Heart left ventricle (tissue), 16 donors: Measurements from ENCODE around the gene CSAG2. TPM values are rescaled to one million over a fixed set of nuclear protein-coding genes. Genes with fewer than 3 reads are reported as not detected.
"Not testable (repeated sequence)": the region's sequence is repeated elsewhere in the genome, so short reads cannot be mapped to it uniquely, and the experiment has no call there.

Experiments used
- ATAC-seq, 4 donors: fragments of 200-7000 bp; cut with Tn5 transposase; one replicate each; pipeline ENCODE4 v1.9.1; 2020 to 2022; ENCODE audit warnings: moderate library complexity in 4 of 4, mild to moderate bottlenecking in 3 of 4, moderate number of reproducible peaks in 1 of 4
- DNase-seq, 5 donors: peaks; one replicate each; pipeline ENCODE4 v3.0.0-alpha.2; 2020
- H3K27ac ChIP-seq, 12 donors: fragments of 200-600 bp; sonication (generic) in 4 of 12; one replicate each; pipeline versions ENCODE4 v1.5.0 to v1.8.0; 2016 to 2022; ENCODE audit warnings: mild to moderate bottlenecking in 2 of 12
- H3K27me3 ChIP-seq, 9 donors: fragments of 200-600 bp; sonication (generic) in 2 of 9; one replicate each; pipeline versions ENCODE4 v1.5.1 to v1.8.0; 2016 to 2022; ENCODE audit warnings: mild to moderate bottlenecking in 3 of 9
- H3K36me3 ChIP-seq, 9 donors: fragments of 200-600 bp; sonication (generic) in 2 of 9; one replicate each; pipeline versions ENCODE4 v1.5.0 to v1.8.0; 2018 to 2022; ENCODE audit warnings: mild to moderate bottlenecking in 2 of 9
- H3K4me1 ChIP-seq, 12 donors: fragments of 200-600 bp; sonication (generic) in 4 of 12; one replicate each; pipeline versions ENCODE4 v1.5.0 to v1.8.0; 2016 to 2022; ENCODE audit warnings: mild to moderate bottlenecking in 3 of 12
- H3K4me3 ChIP-seq, 12 donors: fragments of 200-600 bp; sonication (generic) in 4 of 12; one replicate each; pipeline versions ENCODE4 v1.5.0 to v1.8.0; 2017 to 2022; ENCODE audit warnings: mild to moderate bottlenecking in 9 of 12, moderate library complexity in 4 of 12
- H3K9me3 ChIP-seq, 12 donors: fragments of 200-600 bp; sonication (generic) in 4 of 12; one replicate each; pipeline versions ENCODE4 v1.5.0 to v1.8.0; 2016 to 2022; ENCODE audit warnings: mild to moderate bottlenecking in 1 of 12
- POLR2A ChIP-seq, 2 donors: fragments of 450-650 bp; IDR thresholded peaks; one replicate each; pipeline ENCODE4 v1.6.1; 2017; ENCODE audit warnings: antibody characterized with exemption in 2 of 2, mild to moderate bottlenecking in 2 of 2, moderate library complexity in 2 of 2
- WGBS, 4 donors: extraction: QIAGEN DNeasy Blood & Tissue Kit in 2 of 4; methylation state at CpG; one replicate each; pipeline versions ENCODE4 v1.1.5 to v1.1.7; 2013 to 2018; 5-methylcytosine and 5-hydroxymethylcytosine counted together
- intact Hi-C, 10 donors: fragments of 100-400 bp; cut with DNase I; formaldehyde crosslinking; loops; one replicate each; pipeline versions ENCODE4 v1.11.1 to v1.14.2; 2022
- polyA plus RNA-seq, 2 donors: library from polyadenylated mRNA; stranded (reverse); fragments of 200-250 nt; gene quantifications; one replicate each; pipeline ENCODE4 v1.2.3, GENCODE V29; 2013
- total RNA-seq, 9 donors: library from RNA; depleted of rRNA in 2 of 9; stranded (reverse); fragments of >200 nt in 2 of 9; fragmentation: NEBNext Ultra II Directional in 3 of 9; extraction: Animal tissue kit (Norgen Biotek cat#: 25700) in 3 of 9; gene quantifications; one replicate each; pipeline versions ENCODE4 v1.1.0 to v1.2.4, GENCODE V29; 2016 to 2023
- TF ChIP-seq, protein P1 (sequence below), 12 donors: fragments of 200-600 bp; sonication (generic) in 4 of 12; IDR thresholded peaks; one replicate each; pipeline versions ENCODE4 v1.5.0 to v1.8.0; 2018 to 2022; ENCODE audit warnings: antibody characterized with exemption in 12 of 12, mild to moderate bottlenecking in 5 of 12
- donor health status: ischemic (EF 13 %, LVEDD 7.1; RV severe dilation, severe dysfunction).
- donor health status: healthy with polysubstance abuse.
- donor health status: DM: no; HTN: yes; CAD: no.
- donor health status: DM: no; HTN: no; CAD: no.
- donor health status: ischemic (EF 25% LVEDD 6.9; RV normal size, moderate dysfunction).
- donor health status: ischemic (EF 25% LVEDD 5.7; RV mildly dilated, moderate dysfunction).
- donor health status: healthy.
- donor health status: DM: yes; HTN: yes; CAD: no.
- donor health status: ischemic (EF 35%, LVEDD 5.7; RV mildly dilated, moderate dysfunction).
- donor health status: nonischemic (EF 11% LVEDD 7.7; RV severe dilation, severe dysfunction).
- donor health status: DM: yes; HTN: yes; CAD: no.
- donor health status: PGD.
- donor health status: ischemic (EF 29% LVEDD 5.4; RV normal size, mild dysfunction).
- donor health status: nonischemic (EF 23%, LVEDD 6.1; RV moderate dilation, normal function).

The CSAG2 gene
- total and polyA plus RNA-seq, 11 donors = not detected

- H3K27me3 ChIP-seq, H3K36me3 ChIP-seq, H3K27ac ChIP-seq, H3K9me3 ChIP-seq, ATAC-seq, intact Hi-C loops, H3K4me3 ChIP-seq, H3K4me1 ChIP-seq: not testable (repeated sequence)
- WGBS, 4 donors = 67 to 92% (median 89%) methylated on average over 4 of the region's 5 CpGs
- DNase-seq = peak in 1 of 5 donors; percentile 13
Observed at GRCh38 chrX:152700390-152700789, 8.7 kb downstream of the CSAG2 start.

DNA sequence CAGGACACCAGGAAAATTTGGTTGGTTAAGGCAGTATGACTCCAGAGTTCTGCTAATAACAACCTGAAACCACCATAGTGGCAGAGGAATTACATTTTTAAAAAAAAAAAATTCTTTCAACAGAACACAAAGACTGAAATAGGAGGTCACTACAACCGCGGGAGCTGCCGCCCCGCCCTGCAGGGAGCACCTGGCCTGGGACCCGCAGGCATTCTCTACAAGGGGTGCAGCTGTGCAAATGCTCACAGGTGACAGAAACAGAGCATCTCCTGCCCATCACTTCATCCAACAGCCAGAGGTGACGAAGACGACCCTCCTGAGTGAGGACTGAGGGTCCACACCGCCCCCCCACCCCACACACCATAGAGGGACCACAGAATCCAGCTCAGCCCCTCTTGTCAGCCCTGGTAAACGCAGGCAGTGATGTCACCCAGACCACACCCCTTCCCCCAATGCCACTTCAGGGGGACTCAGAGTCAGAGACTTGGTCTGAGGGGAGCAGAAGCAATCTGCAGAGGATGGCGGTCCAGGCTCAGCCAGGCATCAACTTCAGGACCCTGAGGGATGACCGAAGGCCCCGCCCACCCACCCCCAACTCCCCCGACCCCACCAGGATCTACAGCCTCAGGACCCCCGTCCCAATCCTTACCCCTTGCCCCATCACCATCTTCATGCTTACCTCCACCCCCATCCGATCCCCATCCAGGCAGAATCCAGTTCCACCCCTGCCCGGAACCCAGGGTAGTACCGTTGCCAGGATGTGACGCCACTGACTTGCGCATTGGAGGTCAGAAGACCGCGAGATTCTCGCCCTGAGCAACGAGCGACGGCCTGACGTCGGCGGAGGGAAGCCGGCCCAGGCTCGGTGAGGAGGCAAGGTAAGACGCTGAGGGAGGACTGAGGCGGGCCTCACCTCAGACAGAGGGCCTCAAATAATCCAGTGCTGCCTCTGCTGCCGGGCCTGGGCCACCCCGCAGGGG, 10.8 kb downstream of the CSAG2 start, which contains the start of gene MAGEA3:
TSS of gene MAGEA3 (plus strand) at position 843 of the 980 bp plus-strand sequence. CDS start 2,039 bp downstream, outside the sequence.
- H3K27me3 ChIP-seq, ATAC-seq, H3K4me1 ChIP-seq, H3K4me3 ChIP-seq, H3K36me3 ChIP-seq, H3K27ac ChIP-seq, intact Hi-C loops, H3K9me3 ChIP-seq, DNase-seq: not testable (repeated sequence)
- WGBS, 4 donors = 62 to 82% methylated on average over 2 to 7 of the region's 34 CpGs; no CpG with 5 or more reads in 2 of the 4 donors

DNA sequence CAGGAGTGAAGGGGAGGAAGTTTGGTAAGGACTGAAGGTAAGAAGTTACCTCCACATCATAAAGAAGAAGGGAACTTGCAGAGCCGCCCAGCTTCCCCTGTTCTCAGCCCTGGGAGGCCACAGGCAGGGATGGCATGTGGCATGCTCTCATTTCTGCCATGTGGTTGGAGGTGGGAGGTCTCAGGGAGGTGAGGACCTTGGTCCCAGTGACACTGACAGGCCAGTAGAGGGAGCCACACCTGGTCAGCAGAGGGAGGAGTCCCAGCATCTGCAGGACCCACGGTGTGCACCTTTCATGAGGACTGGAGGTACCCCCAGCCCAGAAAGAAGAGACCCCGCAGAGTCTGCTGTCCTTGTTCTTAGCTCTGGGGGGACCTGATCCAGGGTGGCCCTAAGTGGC, 28.1 kb downstream of the CSAG2 start:
- H3K27ac ChIP-seq, DNase-seq, H3K27me3 ChIP-seq, H3K9me3 ChIP-seq, intact Hi-C loops, H3K36me3 ChIP-seq, H3K4me1 ChIP-seq, H3K4me3 ChIP-seq: not testable (repeated sequence)
- peak in 1 of 4 donors; percentile 33 for ATAC-seq
- WGBS, 4 donors = no CpG with 5 or more reads among the region's 3 CpGs

GRCh38 chrX:152674652-152675051, 34.4 kb downstream of the CSAG2 start:
- intact Hi-C loops, H3K4me1 ChIP-seq, H3K27ac ChIP-seq, H3K4me3 ChIP-seq, H3K9me3 ChIP-seq, ATAC-seq, H3K27me3 ChIP-seq, DNase-seq, H3K36me3 ChIP-seq: not testable (repeated sequence)
- WGBS, 4 donors = 72 to 88% (median 86%) methylated on average over 3 of the region's 3 CpGs

DNA sequence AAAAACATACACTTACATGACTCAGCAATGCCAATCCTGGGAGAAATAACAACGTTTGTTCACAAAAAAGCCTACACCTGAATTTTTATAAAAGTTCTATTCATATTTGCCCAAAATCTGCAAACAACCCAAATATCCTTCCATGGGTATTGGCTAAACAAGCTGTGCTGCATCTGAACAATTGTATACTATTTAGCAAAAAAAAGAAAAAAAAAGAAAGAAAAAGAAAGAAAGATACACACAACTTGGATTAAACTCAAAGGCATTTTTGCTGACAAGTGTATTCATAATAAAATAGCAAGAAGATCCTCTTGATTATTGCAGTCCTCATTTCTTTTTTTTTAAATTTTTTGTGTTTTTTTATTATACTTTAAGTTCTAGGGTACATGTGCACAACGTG, 34.9 kb downstream of the CSAG2 start:
- Histone ChIP-seq H3K9me3 (no peaks in the 10 kb centered on the region), H3K4me3 (no peak overlapping the region), H3K27ac (no peak overlapping the region), H3K27me3 (peaks cover 0 to 7% (median 0%) of the 10 kb centered on the region in 9 donors), H3K36me3 (no peaks in the 10 kb centered on the region), H3K4me1 (no peaks in the 10 kb centered on the region)
- ATAC-seq (no peak), DNase-seq (no peak)
- intact Hi-C loops = no loop called here
- no peak for TF ChIP-seq POLR2A (IDR thresholded peaks at IDR 0.05)
- TF ChIP-seq, protein P1, sequence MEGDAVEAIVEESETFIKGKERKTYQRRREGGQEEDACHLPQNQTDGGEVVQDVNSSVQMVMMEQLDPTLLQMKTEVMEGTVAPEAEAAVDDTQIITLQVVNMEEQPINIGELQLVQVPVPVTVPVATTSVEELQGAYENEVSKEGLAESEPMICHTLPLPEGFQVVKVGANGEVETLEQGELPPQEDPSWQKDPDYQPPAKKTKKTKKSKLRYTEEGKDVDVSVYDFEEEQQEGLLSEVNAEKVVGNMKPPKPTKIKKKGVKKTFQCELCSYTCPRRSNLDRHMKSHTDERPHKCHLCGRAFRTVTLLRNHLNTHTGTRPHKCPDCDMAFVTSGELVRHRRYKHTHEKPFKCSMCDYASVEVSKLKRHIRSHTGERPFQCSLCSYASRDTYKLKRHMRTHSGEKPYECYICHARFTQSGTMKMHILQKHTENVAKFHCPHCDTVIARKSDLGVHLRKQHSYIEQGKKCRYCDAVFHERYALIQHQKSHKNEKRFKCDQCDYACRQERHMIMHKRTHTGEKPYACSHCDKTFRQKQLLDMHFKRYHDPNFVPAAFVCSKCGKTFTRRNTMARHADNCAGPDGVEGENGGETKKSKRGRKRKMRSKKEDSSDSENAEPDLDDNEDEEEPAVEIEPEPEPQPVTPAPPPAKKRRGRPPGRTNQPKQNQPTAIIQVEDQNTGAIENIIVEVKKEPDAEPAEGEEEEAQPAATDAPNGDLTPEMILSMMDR (IDR thresholded peaks at IDR 0.05) = no peak
- WGBS, 4 donors = 72 to 86% (median 80%) methylated on average over 2 of the region's 2 CpGs

DNA sequence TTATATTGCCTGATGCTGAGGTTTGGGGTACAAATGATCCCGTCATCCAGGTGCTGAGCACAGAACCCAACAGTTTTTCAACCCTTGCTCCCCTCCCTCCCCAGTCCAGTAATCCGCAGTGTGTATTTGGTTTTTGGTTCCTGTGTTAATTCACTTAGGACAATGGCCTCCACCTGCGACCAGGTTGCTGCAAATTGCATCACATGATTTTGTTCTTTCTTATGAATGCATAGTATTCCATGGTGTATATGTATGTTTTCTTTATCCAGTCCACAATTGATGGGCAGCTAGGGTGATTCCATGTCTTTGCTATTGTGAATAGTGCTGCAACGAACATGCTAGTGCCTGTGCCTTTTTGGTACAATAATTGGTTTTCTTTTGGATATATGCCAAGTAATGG, 46.0 kb downstream of the CSAG2 start:
- WGBS, 4 donors = 43 to 74% (median 54%) methylated on average over 3 to 4 of the region's 4 CpGs
- intact Hi-C loops = no loop called here
- H3K9me3 ChIP-seq = peaks cover 0 to 13% (median 0%) of the 10 kb centered on the region in 12 donors

More for the DNA sequence above, 46.0 kb downstream of the CSAG2 start:
- peaks cover 0 to 11% (median 0%) of the 10 kb centered on the region in 9 donors for H3K27me3 ChIP-seq
- TF ChIP-seq, protein P1 (IDR thresholded peaks at IDR 0.05) = no peak
- no peak for TF ChIP-seq POLR2A (IDR thresholded peaks at IDR 0.05)
- no peaks in the 10 kb centered on the region for H3K4me1 ChIP-seq
- H3K4me3 ChIP-seq = no peak overlapping the region
- no peak for ATAC-seq
- no peak overlapping the region for H3K27ac ChIP-seq
- DNase-seq = no peak
- H3K36me3 ChIP-seq = no peaks in the 10 kb centered on the region
